ENCODE data around the gene SCN4B.

SCN4B gene

DNA sequence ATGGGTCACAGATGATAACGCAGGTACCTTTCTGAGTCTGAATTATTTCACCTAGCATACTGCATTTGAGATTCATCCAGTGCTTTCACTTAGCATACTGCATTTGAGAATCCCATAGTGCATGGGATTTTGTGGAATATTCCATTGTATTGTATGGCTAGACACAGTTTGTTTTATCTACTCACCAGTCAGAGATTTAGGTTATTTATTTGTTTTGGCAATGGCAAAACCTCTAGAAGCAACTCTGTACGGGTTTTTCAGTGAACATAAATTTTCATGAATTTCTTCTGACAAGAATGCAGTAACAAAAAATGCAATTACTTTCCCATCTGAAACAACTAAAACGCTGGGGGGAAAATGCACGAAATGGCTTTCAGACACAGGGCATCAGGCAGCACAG, 24.3 kb downstream of the SCN4B start:
- DNase-seq: no peak

DNA sequence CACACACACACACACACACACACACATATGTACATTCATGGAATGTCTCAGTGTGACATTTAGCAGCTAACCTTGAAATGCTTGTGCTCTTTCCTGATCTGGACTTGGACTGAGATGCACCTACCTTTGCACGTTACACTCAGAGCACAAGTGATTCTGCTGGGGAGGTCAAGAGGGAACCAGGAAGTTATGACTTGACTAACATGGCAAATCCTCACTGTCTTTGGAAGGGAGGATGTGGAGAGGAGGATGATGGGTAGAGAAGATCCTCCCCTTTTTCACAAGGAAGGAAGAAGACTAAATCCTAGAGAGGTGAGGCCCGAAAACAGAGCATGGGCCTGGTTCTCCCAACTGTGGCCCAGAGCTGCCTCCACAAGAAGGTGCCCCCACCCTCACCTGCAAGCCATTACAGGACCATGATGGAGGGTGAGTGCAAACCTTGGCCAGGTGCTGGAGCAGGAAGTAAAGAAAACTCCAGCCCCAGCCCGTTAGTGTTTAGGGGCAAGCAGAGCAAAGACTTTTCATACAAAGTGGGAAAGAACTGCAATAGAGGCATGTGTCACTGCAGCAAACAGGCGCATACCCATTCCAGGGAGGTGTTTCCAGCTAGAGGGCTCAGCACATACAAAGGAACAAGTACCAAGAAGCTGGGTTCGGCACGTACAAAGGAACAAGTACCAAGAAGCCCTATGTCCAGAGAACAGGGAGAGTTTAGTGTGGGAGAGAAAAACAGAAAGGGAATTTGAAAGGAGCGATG, 26.4 kb downstream of the SCN4B start:
- no peak for DNase-seq

DNA sequence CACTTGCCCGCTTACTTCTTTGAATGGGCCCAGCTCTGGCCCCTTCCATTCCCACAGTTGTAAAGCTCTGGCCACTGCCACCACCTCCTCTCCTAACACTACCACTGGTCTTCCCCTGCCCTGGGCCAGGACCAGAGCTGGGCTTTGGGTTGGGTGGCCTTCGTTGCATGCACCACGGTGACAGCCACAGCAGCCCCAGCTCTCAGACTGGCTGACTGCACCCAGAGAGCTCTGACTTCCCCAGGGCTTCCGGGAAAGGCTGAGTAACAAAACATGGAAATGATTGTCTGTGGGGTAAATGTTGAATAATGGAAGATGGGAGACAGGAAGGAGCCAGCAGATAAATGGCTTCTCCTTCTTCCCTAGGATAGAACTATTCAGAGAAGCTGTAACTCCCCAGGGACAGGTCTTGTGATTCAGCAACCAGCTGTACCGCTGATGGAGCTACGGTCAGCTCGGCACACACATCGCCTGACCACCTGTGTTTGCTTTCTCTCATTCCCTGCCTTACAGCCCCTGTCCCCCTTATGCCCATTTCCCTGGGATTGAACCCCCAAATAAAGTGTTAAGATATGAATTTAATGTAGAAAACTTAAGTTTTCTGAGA, 27.6 kb downstream of the SCN4B start:
- no peak for DNase-seq

DNA sequence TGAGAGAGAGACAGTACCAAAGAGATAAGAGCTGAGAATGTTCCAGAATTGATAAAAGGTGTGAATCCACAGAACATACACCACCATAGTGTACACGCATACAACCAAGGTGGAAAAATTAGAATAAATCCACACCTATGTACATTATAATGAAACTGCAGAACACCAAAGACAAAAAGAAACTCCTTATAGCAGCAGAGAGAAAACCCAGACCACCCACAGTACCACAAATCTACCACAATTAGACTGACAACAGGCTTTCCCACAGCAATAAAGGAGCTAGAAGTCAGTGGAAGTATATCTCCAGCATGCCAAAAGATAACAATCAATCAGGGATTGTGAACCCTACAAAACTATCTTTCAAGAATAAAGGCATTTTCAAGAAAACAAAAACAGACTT, 31.8 kb downstream of the SCN4B start:
- DNase-seq: no peak

DNA sequence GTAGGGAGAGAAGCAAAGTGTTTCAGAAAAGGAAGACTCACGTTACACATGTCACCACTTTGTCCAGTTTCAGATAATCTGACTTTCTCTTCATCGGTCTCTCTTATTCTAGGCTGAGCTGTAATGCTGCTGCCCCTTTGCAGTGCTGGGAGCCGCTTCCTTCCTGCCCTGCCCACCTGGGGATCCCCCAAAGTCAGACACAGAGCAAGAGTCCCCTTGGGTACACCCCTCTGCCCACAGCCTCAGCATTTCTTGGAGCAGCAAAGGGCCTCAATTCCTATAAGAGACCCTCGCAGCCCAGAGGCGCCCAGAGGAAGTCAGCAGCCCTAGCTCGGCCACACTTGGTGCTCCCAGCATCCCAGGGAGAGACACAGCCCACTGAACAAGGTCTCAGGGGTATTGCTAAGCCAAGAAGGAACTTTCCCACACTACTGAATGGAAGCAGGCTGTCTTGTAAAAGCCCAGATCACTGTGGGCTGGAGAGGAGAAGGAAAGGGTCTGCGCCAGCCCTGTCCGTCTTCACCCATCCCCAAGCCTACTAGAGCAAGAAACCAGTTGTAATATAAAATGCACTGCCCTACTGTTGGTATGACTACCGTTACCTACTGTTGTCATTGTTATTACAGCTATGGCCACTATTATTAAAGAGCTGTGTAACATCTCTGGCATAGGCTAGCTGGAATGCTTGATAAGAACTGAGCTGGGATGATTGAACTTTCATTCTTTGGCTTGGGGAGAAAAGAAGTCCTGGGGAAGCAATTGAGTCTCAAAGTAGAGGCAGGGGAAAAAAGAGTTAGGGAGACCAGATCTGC, 34.6 kb downstream of the SCN4B start:
- DNase-seq: no peak

DNA sequence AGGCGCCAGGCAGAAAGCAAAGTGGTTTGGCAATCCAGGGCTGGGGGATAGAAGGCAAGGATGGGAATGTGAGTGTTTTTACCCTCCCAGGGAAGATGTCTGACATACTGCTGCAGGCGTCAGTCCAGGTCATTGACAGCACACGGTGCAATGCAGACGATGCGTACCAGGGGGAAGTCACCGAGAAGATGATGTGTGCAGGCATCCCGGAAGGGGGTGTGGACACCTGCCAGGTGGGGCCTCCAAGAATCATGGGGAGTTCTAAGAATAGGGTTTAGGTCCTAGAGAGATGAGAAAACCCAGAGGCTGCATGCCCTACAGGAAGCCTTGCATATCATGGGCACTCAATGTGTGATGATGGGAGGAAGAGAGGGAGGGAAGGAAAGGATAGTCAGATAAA, 37.6 kb downstream of the SCN4B start:
- DNase-seq: no peak

DNA sequence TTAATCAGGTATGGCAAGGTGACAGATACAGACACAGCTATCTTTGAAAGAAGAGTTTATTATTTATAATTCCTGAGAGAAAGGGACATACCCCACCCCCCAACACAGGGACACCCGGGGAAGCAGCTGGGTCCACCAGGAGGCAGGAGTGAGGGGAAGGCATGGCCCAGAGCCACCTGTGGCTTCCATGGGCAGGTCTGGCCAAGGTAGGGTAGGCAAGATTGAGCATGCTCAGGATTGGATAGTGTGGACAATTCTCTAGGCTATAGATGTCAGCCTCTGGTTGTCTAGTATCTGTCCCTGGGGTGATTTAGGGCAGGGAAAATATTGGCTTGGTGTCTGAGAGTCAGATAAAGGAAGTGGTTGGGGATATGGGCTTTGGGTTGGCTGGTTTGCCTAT, 38.4 kb downstream of the SCN4B start:
- DNase-seq: no peak

DNA sequence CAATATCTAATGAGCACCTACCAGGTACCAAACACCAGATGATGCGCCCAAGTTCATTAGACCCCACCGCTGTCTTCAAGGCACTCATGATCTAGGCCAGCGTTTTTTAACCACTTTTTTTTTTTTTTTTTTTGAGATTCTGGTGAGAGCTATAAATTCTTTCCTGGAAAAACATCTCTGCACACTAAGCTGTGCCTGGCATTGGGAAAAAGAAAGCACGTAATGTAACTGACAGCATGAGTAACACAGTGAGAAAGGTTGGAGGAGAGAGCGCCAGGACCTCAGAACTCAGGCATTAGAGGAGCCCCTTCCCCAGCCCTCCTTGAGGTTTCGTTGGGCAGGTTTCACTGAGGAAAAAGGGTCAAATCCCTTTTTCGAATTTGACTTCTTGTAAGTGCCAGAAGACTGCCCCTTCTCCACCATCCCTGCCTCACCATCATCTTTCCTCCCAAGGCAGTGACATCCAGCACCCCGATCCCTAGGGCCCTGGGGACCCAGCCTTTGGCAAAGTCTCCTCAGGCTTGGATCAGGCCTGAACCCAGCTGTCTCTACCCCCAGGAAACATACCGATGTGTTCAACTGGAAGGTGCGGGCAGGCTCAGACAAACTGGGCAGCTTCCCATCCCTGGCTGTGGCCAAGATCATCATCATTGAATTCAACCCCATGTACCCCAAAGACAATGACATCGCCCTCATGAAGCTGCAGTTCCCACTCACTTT, 39.8 kb downstream of the SCN4B start:
- no peak for DNase-seq

DNA sequence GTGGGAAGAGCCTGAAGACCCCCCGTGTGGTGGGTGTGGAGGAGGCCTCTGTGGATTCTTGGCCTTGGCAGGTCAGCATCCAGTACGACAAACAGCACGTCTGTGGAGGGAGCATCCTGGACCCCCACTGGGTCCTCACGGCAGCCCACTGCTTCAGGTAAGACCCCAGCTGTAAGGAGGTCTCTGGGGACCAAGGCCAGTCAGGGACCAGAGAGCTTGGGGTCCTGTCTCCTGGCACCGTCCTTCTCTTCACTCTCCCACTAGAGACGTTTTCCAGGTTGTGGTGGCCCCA, 40.9 kb downstream of the SCN4B start:
- DNase-seq: no peak

DNA sequence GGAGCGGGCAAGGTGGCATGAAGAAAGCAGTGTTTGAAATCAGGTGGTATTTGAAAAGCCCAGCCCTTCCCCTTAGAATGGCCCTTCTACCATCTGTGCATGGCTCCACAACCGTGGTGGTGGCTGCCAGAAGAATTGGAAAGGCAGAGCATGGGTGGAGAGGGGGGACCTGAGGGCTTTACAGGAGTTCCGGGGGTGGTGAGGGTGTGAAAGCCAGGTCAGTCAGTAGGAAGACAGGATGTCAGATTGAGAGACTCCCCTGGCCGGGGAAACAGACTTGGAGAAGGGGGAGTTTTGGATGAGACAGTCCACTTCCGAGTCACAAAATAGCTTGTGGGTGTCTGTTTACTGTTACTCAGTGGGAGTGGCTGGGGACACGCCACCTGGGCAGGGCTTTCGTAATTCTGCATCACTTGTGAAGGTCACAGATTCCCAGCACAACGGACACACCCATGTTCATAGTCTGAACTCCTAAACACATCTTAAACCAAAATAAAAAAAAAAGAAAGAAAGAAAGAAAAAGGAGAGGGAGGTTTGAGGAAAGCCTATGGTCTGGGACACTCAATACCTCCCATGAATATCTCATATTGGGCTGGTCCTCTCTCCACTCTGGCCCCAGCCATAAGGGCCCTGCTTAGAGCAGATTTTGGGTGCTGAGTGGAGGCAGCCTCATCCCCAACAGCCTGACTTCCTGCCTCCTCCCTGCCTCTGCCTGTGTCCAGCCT, 41.4 kb downstream of the SCN4B start:
- no peak for DNase-seq

DNA sequence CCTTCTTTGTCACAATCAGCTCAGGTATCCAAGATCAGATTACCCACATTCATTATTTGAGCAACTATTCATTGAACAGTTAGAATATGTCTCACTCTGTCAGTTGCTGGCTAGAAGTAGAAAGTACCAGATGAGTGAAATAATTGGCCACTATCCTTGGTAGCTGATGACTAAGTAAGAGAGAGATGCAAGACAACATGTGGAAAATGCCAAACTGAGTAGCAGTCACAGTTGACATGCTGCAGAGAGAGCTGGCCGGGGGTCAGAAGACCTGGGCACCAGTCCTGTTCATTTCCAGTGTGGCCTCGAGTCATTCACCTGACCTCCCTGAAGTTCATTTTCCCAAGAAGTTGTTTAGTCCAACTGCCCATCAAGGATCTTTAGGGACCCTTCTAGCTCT, 43.4 kb downstream of the SCN4B start:
- no peak for DNase-seq

DNA sequence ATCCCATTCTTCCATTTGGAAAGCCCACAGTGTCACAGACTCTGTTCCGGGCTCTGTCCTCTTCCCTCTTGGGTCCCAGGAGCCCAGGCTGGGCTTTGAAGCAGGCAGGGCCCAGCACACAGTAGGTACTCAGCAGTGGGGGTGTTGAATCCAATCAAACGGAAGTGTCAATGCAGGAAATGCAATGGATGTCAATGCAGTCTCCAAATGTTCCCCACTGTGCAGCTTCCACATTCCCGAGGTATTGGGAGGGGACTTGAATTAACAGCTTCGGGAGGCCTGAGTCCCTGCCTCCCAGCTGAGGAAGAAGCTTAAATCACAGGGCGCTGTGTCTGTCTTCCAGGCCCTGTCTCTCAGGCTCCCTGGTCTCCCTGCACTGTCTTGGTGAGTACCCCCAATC, 44.1 kb downstream of the SCN4B start:
- DNase-seq: no peak

DNA sequence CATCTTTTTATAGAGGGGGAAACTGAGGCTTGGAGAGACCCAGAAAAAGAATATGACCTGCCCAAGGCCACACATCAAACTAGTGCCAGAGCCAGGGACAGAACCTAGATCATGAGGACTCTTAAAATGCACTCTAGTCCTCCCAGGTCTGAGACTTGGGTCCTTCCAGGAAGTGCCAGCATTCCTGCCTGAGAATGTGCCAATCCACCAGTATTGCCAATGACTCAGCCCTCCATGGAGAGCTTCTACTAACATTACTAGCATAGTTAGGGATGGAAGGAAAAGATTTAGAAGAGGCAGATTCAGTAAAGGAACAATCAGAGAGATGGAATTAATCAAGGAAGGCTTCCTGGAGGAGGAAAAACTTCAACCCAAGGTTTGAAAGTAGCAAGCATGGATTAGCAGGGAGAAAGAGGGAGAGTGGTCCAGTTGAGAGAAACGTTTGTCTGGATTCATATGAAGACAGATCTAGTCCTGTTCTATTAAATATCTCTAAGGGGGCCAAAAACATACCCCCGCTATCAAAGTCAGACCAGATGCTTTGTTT, 45.8 kb downstream of the SCN4B start:
- no peak for DNase-seq

DNA sequence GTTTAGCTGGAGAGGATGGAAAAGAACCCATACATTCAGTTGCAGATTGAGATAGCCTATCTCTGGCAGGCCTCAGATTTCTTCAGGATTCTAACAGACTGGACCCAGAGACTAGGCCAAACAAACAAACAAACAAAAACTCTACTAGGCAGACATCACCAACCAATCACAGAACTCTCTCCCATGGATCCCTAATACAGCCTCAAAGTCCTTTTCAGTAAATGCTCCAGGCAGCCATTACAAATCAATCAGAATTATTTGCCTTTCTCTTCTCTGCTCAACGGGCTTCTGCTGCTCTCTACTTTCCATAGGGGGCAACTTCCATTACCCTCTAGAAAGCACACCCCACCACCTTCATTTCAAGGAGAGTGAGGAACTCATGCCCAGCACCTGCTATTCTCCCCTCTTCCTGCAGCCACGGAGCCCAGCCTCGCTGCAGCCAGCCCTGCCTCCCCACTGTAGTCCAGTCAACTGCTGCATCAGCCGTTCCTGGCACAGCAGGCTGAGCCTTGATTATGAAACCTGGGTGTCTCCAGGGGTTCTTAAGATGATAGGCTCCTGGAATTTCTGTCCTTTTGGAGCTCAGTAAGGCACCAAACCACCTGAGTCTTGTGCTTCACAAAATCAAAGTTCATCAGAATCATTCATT, 46.8 kb downstream of the SCN4B start:
- no peak for DNase-seq

DNA sequence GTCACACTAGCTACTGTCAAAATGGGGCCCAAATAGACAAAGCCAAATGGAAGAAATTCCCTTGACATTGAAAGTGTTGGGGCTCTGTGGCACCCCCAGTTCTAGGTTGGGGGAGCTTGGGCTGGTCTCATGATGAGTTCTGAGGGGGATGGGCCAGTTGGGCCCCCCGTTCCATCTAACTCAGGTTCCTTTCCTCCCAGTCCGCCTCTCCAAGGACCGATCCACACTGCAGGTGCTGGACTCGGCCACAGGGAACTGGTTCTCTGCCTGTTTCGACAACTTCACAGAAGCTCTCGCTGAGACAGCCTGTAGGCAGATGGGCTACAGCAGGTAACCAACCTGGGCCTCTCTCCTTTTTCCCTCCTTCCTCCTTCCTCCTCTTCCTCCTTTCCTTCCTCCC, 48.1 kb downstream of the SCN4B start:
- DNase-seq: no peak

DNA sequence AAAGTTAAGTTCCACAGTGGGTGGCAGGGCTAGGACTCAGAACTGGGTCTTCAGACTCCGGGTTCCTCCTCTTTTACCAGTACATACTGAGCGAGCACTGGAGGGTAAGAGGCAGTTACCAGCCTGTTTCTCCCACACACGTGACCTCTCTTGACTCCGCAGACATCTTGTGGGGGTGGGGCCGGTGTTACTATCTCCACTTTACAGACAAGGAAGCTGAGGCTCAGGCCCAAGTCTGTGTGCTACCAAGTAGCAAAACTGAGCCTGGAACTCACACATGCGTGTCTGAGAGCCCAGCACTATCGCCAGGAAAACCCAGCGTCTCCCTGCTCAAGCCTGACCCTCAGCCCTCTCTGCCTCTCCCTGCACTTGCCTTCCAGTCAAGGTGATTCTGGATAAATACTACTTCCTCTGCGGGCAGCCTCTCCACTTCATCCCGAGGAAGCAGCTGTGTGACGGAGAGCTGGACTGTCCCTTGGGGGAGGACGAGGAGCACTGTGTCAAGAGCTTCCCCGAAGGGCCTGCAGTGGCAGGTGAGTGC, 49.8 kb downstream of the SCN4B start:
- peak; percentile 19 for DNase-seq

DNA sequence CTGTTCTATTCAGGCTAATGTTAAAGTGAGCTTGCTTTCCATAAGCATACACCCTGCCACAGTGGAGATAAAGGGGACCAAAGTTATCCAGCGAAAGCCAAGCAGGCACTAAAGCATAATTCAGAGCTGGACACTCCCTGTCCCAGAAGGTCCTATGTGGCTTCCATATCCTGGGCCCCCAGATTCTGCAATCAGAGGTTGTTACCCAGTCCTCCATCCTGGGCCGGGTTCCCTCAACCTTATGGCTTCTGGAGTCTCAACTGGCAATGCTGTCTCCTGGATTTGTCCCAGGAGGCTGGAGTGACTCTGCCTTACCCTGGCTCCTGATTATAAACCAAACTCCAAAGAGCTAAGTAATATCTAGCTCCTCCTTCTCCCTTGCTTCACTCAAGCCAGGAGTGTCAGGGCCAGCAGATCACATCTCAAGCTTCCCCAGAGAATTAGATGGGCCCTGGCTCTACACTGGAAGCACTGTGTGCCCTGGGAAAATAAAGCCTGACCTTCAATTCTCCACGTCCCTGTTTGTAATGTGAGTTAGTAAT, 51.9 kb downstream of the SCN4B start:
- DNase-seq: no peak

DNA sequence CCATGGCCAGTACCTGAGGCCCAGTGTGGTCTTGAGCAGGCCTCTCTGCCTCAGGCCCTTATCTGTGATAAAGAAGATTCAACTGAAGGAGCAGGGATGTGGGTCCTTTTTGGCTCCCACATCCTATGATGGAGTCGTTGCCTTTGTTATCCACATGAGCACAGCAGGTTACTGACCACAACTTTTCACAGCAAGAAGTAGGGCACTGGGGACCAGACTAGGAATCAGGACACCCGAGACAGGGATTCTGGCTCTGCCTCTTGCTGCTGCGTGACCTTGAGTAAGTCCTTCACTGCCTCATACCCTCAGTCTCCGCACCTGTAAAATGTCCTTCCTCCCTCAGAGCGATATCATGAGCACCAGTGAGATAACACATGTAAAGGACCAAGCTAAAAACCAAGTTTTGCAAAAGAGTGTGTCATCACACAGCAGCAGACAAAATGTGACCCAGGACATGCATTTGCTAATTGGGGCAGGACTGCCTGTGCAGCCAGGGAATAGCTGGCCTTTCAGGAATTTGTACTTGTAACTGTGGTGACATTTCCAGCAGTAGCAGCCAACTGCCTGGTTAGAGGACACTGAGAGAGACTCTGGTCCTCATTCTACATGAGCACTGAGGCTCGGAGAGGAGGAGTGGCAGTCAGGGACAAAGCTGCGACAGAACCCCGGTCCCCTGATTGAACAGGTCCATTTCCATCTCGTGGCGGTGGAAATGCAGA, 52.6 kb downstream of the SCN4B start:
- DNase-seq: no peak

DNA sequence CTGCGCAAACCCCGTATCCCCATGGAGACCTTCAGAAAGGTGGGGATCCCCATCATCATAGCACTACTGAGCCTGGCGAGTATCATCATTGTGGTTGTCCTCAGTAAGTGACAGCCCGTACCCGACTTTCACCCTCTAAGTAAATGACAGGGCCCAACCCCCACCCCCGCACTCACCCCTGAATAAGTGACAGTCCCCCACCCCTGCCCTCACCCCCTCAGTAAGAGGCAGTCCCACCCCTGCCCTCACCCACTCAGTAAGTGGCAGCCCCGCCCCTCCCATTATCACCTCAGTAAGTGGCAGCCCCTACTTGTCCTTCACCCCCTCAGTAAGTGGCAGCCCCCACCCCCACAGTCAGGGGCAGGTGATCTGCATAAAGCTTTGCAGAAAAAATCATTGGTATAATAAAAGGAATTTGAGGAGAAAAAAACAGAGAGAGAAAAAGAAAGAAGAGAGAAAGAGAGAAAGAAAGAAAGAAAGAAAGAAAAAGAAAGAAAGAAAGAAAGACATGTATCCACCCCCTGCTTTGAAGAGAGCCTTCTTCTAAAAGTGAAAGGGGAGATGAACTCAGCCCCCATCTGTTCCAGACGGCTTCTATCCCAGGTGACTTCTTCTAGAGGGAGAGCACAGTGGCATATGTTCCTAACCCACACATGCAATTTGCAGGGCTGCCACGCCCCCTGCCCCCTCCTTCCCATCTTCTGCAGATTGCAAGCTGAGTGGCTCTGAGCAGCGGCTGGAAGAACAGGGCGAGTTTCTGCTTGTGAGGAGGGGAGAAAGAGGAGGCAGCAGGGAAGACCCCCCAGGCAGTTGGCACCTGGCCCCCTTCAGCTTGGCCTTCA, 53.4 kb downstream of the SCN4B start:
- no peak for DNase-seq

DNA sequence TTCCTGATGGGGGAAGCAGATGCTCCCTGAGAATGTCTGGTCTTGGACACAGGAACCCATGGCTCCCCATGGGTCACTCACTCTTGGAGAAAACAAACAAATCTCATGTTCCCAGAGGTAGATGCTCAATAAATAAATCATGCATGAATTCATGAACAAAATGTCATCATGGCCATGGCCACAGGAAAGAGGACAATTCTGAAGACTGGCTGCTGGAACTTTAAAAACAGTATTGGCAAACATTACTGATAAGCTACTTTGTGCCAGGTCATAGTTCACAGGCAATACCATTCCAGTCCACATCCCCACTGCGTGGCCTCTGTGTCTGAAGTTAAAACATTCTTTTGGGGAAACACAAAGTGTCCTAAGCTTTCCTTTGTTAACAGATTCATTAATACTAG, 56.7 kb downstream of the SCN4B start:
- DNase-seq: no peak
